Measurements from ENCODE around the gene TMEM203.

The TMEM203 gene

DNA sequence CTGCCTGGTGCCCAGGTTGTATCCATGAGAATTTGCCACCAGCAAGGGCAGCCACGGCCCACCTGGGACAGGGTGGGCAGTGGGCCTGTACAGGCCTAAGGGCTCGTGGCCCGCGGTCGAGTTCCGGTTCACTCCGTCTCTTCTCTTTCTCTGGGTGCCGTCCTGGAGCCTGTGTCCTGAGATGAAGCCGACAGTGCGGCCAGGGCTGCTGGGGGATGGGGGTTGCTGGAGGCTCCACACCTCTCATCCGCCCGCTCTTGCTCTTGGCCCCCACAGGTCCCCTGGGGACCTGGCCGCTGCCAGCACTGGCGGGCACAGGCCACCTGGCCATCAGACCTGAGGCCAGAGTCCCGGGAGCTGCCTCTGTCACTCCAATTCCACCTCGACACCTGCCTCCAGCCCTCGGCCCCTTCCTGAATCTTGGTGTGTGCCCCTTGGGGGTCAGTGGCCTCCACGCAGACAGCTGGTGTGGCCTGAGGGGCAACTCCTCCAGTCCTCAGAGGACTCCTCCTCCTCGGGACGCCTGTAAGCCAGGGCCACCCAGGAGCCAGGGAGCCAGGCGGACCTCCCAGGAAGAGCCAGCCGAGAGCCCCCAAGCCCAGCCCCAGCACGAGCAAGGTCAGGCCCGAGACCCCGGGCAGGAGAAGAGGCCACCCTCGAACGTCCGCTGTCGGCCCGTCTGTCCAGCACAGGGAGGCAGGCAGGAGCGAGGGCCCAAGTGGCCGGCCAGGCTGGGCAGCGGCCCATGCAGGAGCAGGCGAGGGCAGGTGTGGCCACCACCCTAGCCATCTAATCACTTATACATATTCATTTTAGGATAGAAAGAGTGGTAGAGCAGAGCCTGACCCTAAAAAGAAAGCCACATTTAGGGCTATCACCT is 40.8 kb downstream of the TMEM203 start:
- no peak for DNase-seq (ENCODE audit: low spot score)

GRCh38 chr9:137163805-137164204 is 41.6 kb downstream of the TMEM203 start:
- no peak for DNase-seq (ENCODE audit: low spot score)

- no peak for DNase-seq (ENCODE audit: low spot score)
Observed at GRCh38 chr9:137163365-137163715, 42.1 kb downstream of the TMEM203 start.

- no peak for DNase-seq (ENCODE audit: low spot score)
Observed at GRCh38 chr9:137162505-137163364, 42.7 kb downstream of the TMEM203 start.

- DNase-seq (ENCODE audit: low spot score): peak; percentile 43
Observed at GRCh38 chr9:137161558-137162486, 43.6 kb downstream of the TMEM203 start.

DNA sequence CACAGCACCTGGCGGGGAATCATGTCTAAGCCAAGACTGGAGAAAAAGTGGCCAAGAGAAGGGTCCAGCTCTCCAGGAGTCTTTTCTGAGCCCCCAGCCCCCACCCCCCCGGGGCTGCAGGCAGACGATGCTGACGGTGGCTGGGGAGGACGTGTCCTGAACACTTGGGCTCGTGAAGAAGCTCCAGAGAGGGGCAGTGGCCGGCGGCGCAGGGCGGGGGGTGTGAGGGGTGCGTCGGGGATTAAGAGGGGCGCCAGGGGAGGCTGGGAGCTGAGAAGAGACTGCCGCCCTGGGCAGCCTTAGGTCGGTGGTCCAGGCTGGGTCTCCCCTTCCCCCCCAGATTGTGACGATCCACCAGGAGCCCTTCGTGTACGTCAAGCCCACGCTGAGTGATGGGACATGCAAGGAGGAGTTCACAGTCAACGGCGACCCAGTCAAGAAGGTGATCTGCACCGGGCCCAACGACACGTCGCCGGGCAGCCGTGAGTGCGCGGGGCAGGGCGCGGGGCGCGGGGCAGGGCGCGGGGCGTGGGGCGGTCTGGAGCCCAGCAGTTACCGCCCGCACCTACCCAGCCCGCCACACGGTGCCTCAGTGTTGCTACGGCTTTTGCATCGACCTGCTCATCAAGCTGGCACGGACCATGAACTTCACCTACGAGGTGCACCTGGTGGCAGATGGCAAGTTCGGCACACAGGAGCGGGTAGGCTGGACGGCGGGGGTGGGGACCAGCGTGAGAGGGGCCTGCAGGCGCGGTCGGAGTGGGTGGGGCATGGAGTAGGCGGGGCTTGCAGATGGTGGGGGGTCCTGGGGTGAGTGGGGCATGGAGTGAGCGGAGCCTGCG is 44.5 kb downstream of the TMEM203 start:
- peak; percentile 58 for DNase-seq (ENCODE audit: low spot score)

DNA sequence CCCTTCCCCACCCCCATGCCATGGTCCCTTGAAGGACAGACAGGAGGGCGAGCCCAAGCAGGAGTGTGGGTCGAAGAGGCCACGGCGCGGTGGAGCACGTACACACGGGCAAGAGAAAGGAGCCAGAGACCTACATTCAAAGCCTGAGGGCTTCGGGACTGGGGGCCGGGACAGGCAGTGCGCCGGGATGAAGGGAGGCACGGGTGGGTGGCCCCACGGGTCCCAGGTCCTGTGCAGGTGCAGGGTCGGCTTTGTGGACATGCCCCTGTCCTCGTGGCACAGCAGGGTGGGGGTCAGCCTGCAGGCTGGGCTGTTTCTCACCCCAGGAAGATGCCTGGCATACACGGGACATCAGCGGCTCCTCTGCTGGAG is 45.4 kb downstream of the TMEM203 start:
- DNase-seq (ENCODE audit: low spot score): no peak

- no peak for DNase-seq (ENCODE audit: low spot score)
Observed at GRCh38 chr9:137159105-137160053, 46.1 kb downstream of the TMEM203 start.

GRCh38 chr9:137158625-137159024 is 46.8 kb downstream of the TMEM203 start:
- DNase-seq (ENCODE audit: low spot score): no peak

- DNase-seq (ENCODE audit: low spot score): no peak
Observed at GRCh38 chr9:137157618-137158415, 47.6 kb downstream of the TMEM203 start.

GRCh38 chr9:137156567-137157375 is 48.7 kb downstream of the TMEM203 start:
- DNase-seq (ENCODE audit: low spot score): no peak
